H9 (cell line): ENCODE measurements around the gene HS3ST3B1. TPM values are rescaled to one million over a fixed set of nuclear protein-coding genes. Genes with fewer than 3 reads are reported as not detected.

ENCODE experiments used
- DNase-seq: peaks from one replicate; pipeline ENCODE4 v3.0.0-alpha.2; 2017
- H2AFZ ChIP-seq: one replicate; pipeline ENCODE4 v1.6.1; 2013; ENCODE audit warnings: mild to moderate bottlenecking, low read length, control low read depth, moderate library complexity
- H2AK5ac ChIP-seq: 2 replicates; pipeline ENCODE4 v1.6.1; 2013; ENCODE audit warnings: low read length, control low read depth, mixed read lengths; ENCODE audit not compliant: insufficient read length
- H2BK120ac ChIP-seq: one replicate; pipeline ENCODE4 v1.6.1; 2013; ENCODE audit warnings: low read depth, mild to moderate bottlenecking, low read length, control low read depth, inconsistent platforms; ENCODE audit not compliant: poor library complexity, severe bottlenecking
- H2BK12ac ChIP-seq: 2 replicates; pipeline ENCODE4 v1.6.1; 2013; ENCODE audit warnings: low read length, control low read depth, mixed read lengths, low read depth; ENCODE audit not compliant: insufficient read length
- H2BK15ac ChIP-seq: 2 replicates; pipeline ENCODE4 v1.6.1; 2013; ENCODE audit warnings: low read depth, low read length, control low read depth
- H2BK20ac ChIP-seq: one replicate; pipeline ENCODE4 v1.6.1; 2013; ENCODE audit warnings: low read depth, mild to moderate bottlenecking, low read length, control low read depth, inconsistent platforms; ENCODE audit not compliant: poor library complexity, severe bottlenecking
- H2BK5ac ChIP-seq: 2 replicates; pipeline ENCODE4 v1.6.1; 2013; ENCODE audit warnings: low read length, control low read depth, mixed read lengths; ENCODE audit not compliant: insufficient read length
- H3K14ac ChIP-seq: 2 replicates; pipeline ENCODE4 v1.6.1; 2013; ENCODE audit warnings: low read length, control low read depth; ENCODE audit not compliant: insufficient read depth
- H3K18ac ChIP-seq: 2 replicates; pipeline ENCODE4 v1.6.1; 2013; ENCODE audit warnings: low read depth, mild to moderate bottlenecking, mixed read lengths, low read length, control low read depth; ENCODE audit not compliant: insufficient read length
- H3K23ac ChIP-seq: 2 replicates; pipeline ENCODE4 v1.6.1; 2013; ENCODE audit warnings: low read length, control low read depth, mixed read lengths, low read depth; ENCODE audit not compliant: insufficient read length
- H3K23me2 ChIP-seq: 2 replicates; pipeline ENCODE4 v1.6.1; 2013; ENCODE audit warnings: low read depth, mild to moderate bottlenecking, mixed read lengths, low read length, control low read depth; ENCODE audit not compliant: insufficient read length, poor library complexity, severe bottlenecking
- H3K27ac ChIP-seq: 2 replicates; pipeline ENCODE4 v1.5.1; 2013; ENCODE audit warnings: low read length, control low read depth, mixed read lengths, low read depth; ENCODE audit not compliant: insufficient read length
- H3K27me3 ChIP-seq: 2 replicates; pipeline ENCODE4 v1.6.1; 2013; ENCODE audit warnings: low read length, control low read depth, inconsistent platforms; ENCODE audit not compliant: insufficient read depth
- H3K4ac ChIP-seq: 2 replicates; pipeline ENCODE4 v1.6.1; 2013; ENCODE audit warnings: low read depth, mild to moderate bottlenecking, control low read depth, inconsistent platforms, low read length, moderate library complexity
- H3K4me1 ChIP-seq: 2 replicates; pipeline ENCODE4 v1.6.1; 2013; ENCODE audit warnings: low read length, control low read depth, inconsistent platforms; ENCODE audit not compliant: insufficient read depth
- H3K4me2 ChIP-seq: 2 replicates; pipeline ENCODE4 v1.6.1; 2013; ENCODE audit warnings: low read length, control low read depth, mixed read lengths; ENCODE audit not compliant: insufficient read length, insufficient read depth
- H3K56ac ChIP-seq: 2 replicates; pipeline ENCODE4 v1.6.1; 2013; ENCODE audit warnings: low read depth, mild to moderate bottlenecking, mixed read lengths, low read length, control low read depth; ENCODE audit not compliant: insufficient read length
- H3K79me1 ChIP-seq: 2 replicates; pipeline ENCODE4 v1.6.1; 2013; ENCODE audit warnings: low read depth, mild to moderate bottlenecking, moderate library complexity, low read length, control low read depth, inconsistent platforms; ENCODE audit not compliant: insufficient read depth, poor library complexity, severe bottlenecking
- H3K79me2 ChIP-seq: 2 replicates; pipeline ENCODE4 v1.6.1; 2013; ENCODE audit warnings: low read length, control low read depth, inconsistent platforms; ENCODE audit not compliant: insufficient read depth
- H3K9ac ChIP-seq: 2 replicates; pipeline ENCODE4 v1.6.1; 2013; ENCODE audit warnings: low read length, control low read depth, mixed read lengths; ENCODE audit not compliant: insufficient read length; ENCODE audit errors: extremely low read depth
- H3K9me3 ChIP-seq: one replicate; pipeline ENCODE4 v1.6.1; 2013; ENCODE audit warnings: low read depth, low read length, inconsistent platforms; ENCODE audit not compliant: control insufficient read depth
- H3T11ph ChIP-seq: one replicate; pipeline ENCODE4 v1.6.1; 2013; ENCODE audit warnings: mild to moderate bottlenecking, low read length, control low read depth, inconsistent platforms
- H4K20me1 ChIP-seq: one replicate; pipeline ENCODE4 v1.6.1; 2013; ENCODE audit not compliant: control insufficient read depth, insufficient read length, insufficient read depth
- H4K5ac ChIP-seq: 2 replicates; pipeline ENCODE4 v1.6.1; 2013; ENCODE audit warnings: low read depth, mild to moderate bottlenecking, mixed read lengths, low read length, control low read depth; ENCODE audit not compliant: insufficient read length
- H4K8ac ChIP-seq: replicated peaks from 2 replicates; pipeline ENCODE4 v1.6.1; 2013; ENCODE audit warnings: low read length, control low read depth, mixed read lengths, low read depth; ENCODE audit not compliant: insufficient read length
- H4K91ac ChIP-seq: 2 replicates; pipeline ENCODE4 v1.6.1; 2013; ENCODE audit warnings: low read depth, mild to moderate bottlenecking, moderate library complexity, mixed read lengths, low read length, control low read depth; ENCODE audit not compliant: insufficient read length
- H3K27ac Mint-ChIP-seq, 3 experiments: 2 replicates in 2 of 3; 3 replicates in 1 of 3; pipeline ENCODE4 v1.8.0; 2020 to 2021; ENCODE audit warnings: mixed read lengths in 3 of 3, mild to moderate bottlenecking in 1 of 3, moderate library complexity in 1 of 3
- H3K27me3 Mint-ChIP-seq: 2 replicates; pipeline ENCODE4 v1.8.0; 2021; ENCODE audit warnings: low read depth, mild to moderate bottlenecking, moderate library complexity, mixed read lengths
- H3K36me3 Mint-ChIP-seq, 3 experiments: 2 replicates in 2 of 3; 3 replicates in 1 of 3; pipeline ENCODE4 v1.8.0; 2020 to 2021; ENCODE audit warnings: low read depth in 3 of 3, mixed read lengths in 3 of 3; ENCODE audit not compliant: insufficient read depth in 1 of 3
- H3K4me1 Mint-ChIP-seq, 2 experiments: 2 replicates each; pipeline ENCODE4 v1.8.0; 2020; ENCODE audit warnings: mixed read lengths in 2 of 2
- H3K4me3 Mint-ChIP-seq, 2 experiments: 2 replicates in 1 of 2; 3 replicates in 1 of 2; pipeline ENCODE4 v1.8.0; 2020 to 2021; ENCODE audit warnings: mild to moderate bottlenecking in 2 of 2, mixed read lengths in 2 of 2, moderate library complexity in 1 of 2
- H3K9me3 Mint-ChIP-seq, 2 experiments: 2 replicates in 1 of 2; 3 replicates in 1 of 2; pipeline ENCODE4 v1.8.0; 2020; ENCODE audit warnings: mild to moderate bottlenecking in 2 of 2, mixed read lengths in 2 of 2, moderate library complexity in 1 of 2
- WGBS: extraction: QIAGEN DNeasy Blood & Tissue Kit; methylation state at CpG from one replicate; pipeline ENCODE4 v1.1.7; 2013; ENCODE audit warnings: missing lambda C conversion rate, low lambda C conversion rate, mixed read lengths; ENCODE audit not compliant: insufficient read length; ENCODE audit errors: extremely low coverage; 5-methylcytosine and 5-hydroxymethylcytosine counted together
- total RNA-seq: library from RNA; stranded (reverse); gene quantifications from 2 replicates; pipeline ENCODE4 v1.2.1, GENCODE V29; 2021
- TF ChIP-seq, protein P1 (sequence below): fragments of 200-600 bp; sonication (generic); conservative IDR thresholded peaks from 3 replicates; pipeline ENCODE4 v1.8.0; 2021; ENCODE audit warnings: antibody characterized with exemption, mild to moderate bottlenecking

The HS3ST3B1 gene
- total RNA-seq, 1 experiment from 2014 or later, result 2.8 TPM

DNA sequence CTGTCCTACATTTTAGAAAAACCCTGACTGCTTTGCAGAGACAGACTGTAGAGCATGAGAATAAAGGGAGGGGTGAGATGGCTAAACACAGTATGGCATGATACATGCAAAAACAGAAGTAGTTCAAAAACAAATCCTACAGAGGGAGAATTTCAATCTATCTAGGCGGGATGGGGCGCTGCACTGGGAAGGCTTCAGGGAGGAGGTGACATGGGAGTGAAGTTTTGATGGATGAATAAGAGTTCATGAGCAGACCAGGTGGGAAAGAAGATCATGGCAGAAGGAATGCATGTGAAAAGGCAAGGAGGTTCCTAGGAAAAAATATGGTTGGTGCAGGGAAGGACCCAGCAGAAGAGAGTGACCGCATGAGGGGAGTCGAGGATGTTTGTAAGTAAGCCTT lies 19.2 kb downstream of the HS3ST3B1 start:
- Histone ChIP-seq H2BK120ac (no peak overlapping the region), H3K18ac (no peak overlapping the region), H3K9me3 (no peaks in the 10 kb centered on the region), H3K4me1 (peaks cover 21% of the 10 kb centered on the region; the same call in 1 of the 2 replicates), H3K9ac (no peak overlapping the region), H3K23ac (no peak overlapping the region), H3K23me2 (no peaks in the 10 kb centered on the region), H3K79me2 (peaks cover 2% of the 10 kb centered on the region; the same call in 1 of the 2 replicates), H4K8ac (no peak overlapping the region), H3T11ph (no peak overlapping the region), H3K79me1 (no peaks in the 10 kb centered on the region), H2AK5ac (no peak overlapping the region), H2BK15ac (no peak overlapping the region), H3K4ac (no peak overlapping the region), H4K20me1 (no peaks in the 10 kb centered on the region), H3K27me3 (no peaks in the 10 kb centered on the region), H3K4me2 (no peak overlapping the region), H4K5ac (no peak overlapping the region), H4K91ac (no peak overlapping the region), H3K56ac (no peak overlapping the region), H3K14ac (no peak overlapping the region), H2BK12ac (no peak overlapping the region), H2AFZ (no peak overlapping the region), H2BK20ac (no peak overlapping the region), H2BK5ac (no peak overlapping the region), H3K27ac (no peak overlapping the region)
- no peak for DNase-seq
- peaks cover 8% of the 10 kb centered on the region for H3K27me3 Mint-ChIP-seq
- no peak overlapping the region for H3K4me3 Mint-ChIP-seq
- TF ChIP-seq, protein P1, sequence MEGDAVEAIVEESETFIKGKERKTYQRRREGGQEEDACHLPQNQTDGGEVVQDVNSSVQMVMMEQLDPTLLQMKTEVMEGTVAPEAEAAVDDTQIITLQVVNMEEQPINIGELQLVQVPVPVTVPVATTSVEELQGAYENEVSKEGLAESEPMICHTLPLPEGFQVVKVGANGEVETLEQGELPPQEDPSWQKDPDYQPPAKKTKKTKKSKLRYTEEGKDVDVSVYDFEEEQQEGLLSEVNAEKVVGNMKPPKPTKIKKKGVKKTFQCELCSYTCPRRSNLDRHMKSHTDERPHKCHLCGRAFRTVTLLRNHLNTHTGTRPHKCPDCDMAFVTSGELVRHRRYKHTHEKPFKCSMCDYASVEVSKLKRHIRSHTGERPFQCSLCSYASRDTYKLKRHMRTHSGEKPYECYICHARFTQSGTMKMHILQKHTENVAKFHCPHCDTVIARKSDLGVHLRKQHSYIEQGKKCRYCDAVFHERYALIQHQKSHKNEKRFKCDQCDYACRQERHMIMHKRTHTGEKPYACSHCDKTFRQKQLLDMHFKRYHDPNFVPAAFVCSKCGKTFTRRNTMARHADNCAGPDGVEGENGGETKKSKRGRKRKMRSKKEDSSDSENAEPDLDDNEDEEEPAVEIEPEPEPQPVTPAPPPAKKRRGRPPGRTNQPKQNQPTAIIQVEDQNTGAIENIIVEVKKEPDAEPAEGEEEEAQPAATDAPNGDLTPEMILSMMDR, result no peak
- H3K36me3 Mint-ChIP-seq, result no peaks in the 10 kb centered on the region; a peak in 1 of 7 replicates
- H3K9me3 Mint-ChIP-seq, result no peaks in the 10 kb centered on the region
- no peak overlapping the region for H3K27ac Mint-ChIP-seq
- H3K4me1 Mint-ChIP-seq, result peaks cover 55 to 59% of the 10 kb centered on the region in 2 experiments
- no CpG with 5 or more reads among the region's 4 CpGs for WGBS
